Thoracic aorta (tissue), 2 donors: ENCODE data around the gene ZMYND10. TPM values are rescaled to one million over a fixed set of nuclear protein-coding genes. Genes with fewer than 3 reads are reported as not detected.

Experiments
- ATAC-seq: fragments of 150-250 bp; one replicate; pipeline ENCODE4 v1.8.0; 2017; ENCODE audit warnings: low read depth; ENCODE audit not compliant: insufficient number of reproducible peaks, low FRiP score
- DNase-seq: peaks from one replicate; pipeline ENCODE4 v3.0.0-alpha.2; 2020; ENCODE audit warnings: low spot score
- H3K27ac ChIP-seq, 2 donors: fragments of 200-600 bp; sonication (generic); 1 replicate in 1 of 2; 2 replicates in 1 of 2; pipeline ENCODE4 v1.5.1; 2016; ENCODE audit warnings: mild to moderate bottlenecking in 2 of 2, moderate library complexity in 2 of 2
- H3K27me3 ChIP-seq: fragments of 200-600 bp; sonication (generic); replicated peaks from 2 replicates; pipeline ENCODE4 v1.6.0; 2016; ENCODE audit warnings: mild to moderate bottlenecking; ENCODE audit not compliant: insufficient read depth
- H3K36me3 ChIP-seq: fragments of 200-600 bp; sonication (generic); one replicate; pipeline ENCODE4 v1.5.1; 2016
- H3K4me1 ChIP-seq, 2 donors: fragments of 200-600 bp; sonication (generic); 1 replicate in 1 of 2; 2 replicates in 1 of 2; pipeline versions ENCODE4 v1.5.1 to v1.6.0; 2016; ENCODE audit warnings: low read depth in 2 of 2, mild to moderate bottlenecking in 1 of 2; ENCODE audit not compliant: control insufficient read depth in 1 of 2
- H3K4me3 ChIP-seq: fragments of 200-600 bp; sonication (generic); 2 replicates; pipeline ENCODE4 v1.5.1; 2016; ENCODE audit warnings: mild to moderate bottlenecking
- H3K9me3 ChIP-seq: fragments of 200-600 bp; sonication (generic); 2 replicates; pipeline ENCODE4 v1.5.1; 2016
- CTCF ChIP-seq: fragments of 200-600 bp; sonication (generic); IDR thresholded peaks from one replicate; pipeline ENCODE4 v1.5.1; 2019; ENCODE audit warnings: antibody characterized with exemption
- total RNA-seq, 2 donors: library from RNA; depleted of rRNA; stranded (reverse); fragments of >200 nt; gene quantifications; one replicate each; pipeline versions ENCODE4 v1.1.0 to v1.2.3, GENCODE V29; 2016

The ZMYND10 gene
- total RNA-seq, 2 donors from 2014 or later: not detected

DNA sequence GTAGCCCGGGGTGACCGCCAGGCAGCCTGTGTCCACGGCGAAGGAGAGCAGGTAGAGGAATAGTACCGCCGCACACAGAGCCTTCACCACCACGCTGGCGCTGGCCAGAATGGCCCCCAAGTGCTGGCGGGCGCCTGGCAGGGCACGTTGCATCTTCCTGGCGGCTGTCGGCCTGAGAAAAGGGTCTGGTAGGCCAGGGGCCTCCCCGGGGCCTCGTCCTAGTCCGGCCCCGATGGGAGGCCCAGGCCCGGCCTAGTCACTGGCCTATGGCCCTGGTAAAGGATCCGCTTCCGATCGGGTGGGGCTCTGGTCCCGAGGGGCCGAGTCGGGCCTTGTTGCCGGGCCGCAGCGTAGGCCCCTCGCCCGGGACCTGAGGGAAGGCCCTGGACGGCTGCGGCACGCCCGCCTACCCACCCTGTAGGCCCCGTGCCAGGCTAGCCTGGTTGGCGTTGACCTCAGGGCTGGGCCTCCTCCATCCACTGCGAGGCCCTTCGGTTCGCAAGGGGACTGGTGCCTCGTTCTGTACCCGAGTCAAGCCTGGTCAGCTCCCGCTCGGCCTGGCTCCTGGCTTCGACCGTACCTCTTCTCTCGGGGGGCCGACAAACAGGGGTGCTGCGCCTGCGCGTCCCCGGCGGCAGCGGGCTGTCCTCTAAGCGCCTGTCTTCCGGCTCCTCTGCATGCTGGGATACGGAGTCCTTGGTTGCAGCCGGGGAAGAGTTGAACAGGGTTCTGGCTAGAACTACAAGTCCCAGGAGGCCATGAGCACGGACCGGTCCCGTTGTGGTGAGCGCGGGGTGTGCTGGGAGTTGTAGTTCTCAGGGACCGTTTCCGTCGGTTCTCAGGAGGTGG is 13.6 kb upstream of the ZMYND10 start, which contains the start of gene TMEM115:
Gene TMEM115, minus strand, starts transcription at position 611 of the 849 bp plus-strand sequence. Its CDS starts 458 bp downstream, at position 153.
- DNase-seq: peak; percentile 96
- Histone ChIP-seq H3K4me3 (peak within 1 kb of the TSS; percentile 94), H3K27ac (peak within 1 kb of the TSS; percentile 82 to 91), H3K27me3 (no peaks in the 10 kb centered on the region), H3K9me3 (no peaks in the 10 kb centered on the region), H3K4me1 (peaks cover 32 to 40% of the 10 kb centered on the region in 2 donors), H3K36me3 (peaks cover 26% of the 10 kb centered on the region)
- ATAC-seq: peak; percentile 95
- no peak for TF ChIP-seq CTCF

DNA sequence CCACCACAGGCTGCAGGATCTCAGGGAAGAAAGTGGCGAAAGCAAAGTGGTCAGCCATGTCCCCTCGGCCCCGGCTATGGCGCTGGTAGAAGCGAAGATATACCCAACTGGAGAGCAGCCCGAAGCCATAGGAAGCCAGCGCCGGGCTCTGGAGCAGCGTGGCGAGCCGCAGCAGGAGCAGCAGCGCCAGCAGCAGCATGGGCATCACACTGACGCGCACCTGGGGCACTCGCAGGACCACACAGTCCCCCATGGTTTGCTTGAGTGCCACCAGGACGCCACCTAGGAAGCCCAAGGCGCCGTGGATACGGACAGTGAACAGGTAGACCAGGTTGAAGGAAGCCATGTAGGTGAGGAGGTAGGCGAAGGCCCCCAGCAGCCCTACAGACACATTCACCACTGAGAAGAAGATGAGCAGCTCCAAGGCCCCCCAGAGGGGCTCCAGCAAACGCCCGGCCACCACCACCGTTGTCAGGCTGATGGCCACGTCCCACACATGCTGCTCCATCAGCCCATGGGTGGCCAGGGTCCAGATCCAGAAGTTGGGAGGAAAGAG is 12.9 kb upstream of the ZMYND10 start:
- Histone ChIP-seq H3K4me3 (peak overlapping the region; percentile 94), H3K9me3 (no peaks in the 10 kb centered on the region), H3K27ac (peak overlapping the region; percentile 82 to 91), H3K27me3 (no peaks in the 10 kb centered on the region), H3K36me3 (peaks cover 33% of the 10 kb centered on the region), H3K4me1 (peaks cover 32 to 38% of the 10 kb centered on the region in 2 donors)
- TF ChIP-seq CTCF: no peak
- DNase-seq: no peak
- no peak for ATAC-seq

- DNase-seq (no peak), ATAC-seq (no peak)
- Histone ChIP-seq H3K27ac (peak overlapping the region; percentile 0 to 91), H3K9me3 (no peaks in the 10 kb centered on the region), H3K36me3 (peaks cover 38% of the 10 kb centered on the region), H3K27me3 (no peaks in the 10 kb centered on the region), H3K4me1 (peaks cover 32 to 38% of the 10 kb centered on the region in 2 donors), H3K4me3 (peak overlapping the region; percentile 94)
- TF ChIP-seq CTCF: no peak
Observed at GRCh38 chr3:50357481-50357880, 11.9 kb upstream of the ZMYND10 start.

- ATAC-seq (no peak), DNase-seq (no peak)
- no peak for TF ChIP-seq CTCF
- Histone ChIP-seq H3K4me3 (peak overlapping the region; percentile 94), H3K27ac (peak overlapping the region; percentile 3 to 34), H3K27me3 (no peaks in the 10 kb centered on the region), H3K36me3 (peaks cover 38% of the 10 kb centered on the region), H3K4me1 (peaks cover 32 to 44% of the 10 kb centered on the region in 2 donors), H3K9me3 (no peaks in the 10 kb centered on the region)
Observed at GRCh38 chr3:50356553-50356952, 11.0 kb upstream of the ZMYND10 start.

- H3K9me3 ChIP-seq: no peaks in the 10 kb centered on the region
- TF ChIP-seq CTCF: no peak
- H3K27ac ChIP-seq: peak overlapping the region; percentile 3 to 20
- peak overlapping the region; percentile 94 for H3K4me3 ChIP-seq
- H3K36me3 ChIP-seq: peaks cover 38% of the 10 kb centered on the region
- peaks cover 37 to 49% of the 10 kb centered on the region in 2 donors for H3K4me1 ChIP-seq
- DNase-seq (no peak), ATAC-seq (no peak)
- H3K27me3 ChIP-seq: no peaks in the 10 kb centered on the region
Observed at GRCh38 chr3:50355829-50356552, 10.5 kb upstream of the ZMYND10 start.
